HepG2 (cell line): Measurements from ENCODE around the gene HSF4. TPM values are rescaled to one million over a fixed set of nuclear protein-coding genes. Genes with fewer than 3 reads are reported as not detected.

Experiments
- DMAP1 ChIP-seq: IDR thresholded peaks from 2 replicates; pipeline ENCODE4 v1.6.1; 2016
- ELF3 ChIP-seq: IDR thresholded peaks from 2 replicates; pipeline ENCODE4 v1.6.1; 2016; ENCODE audit warnings: missing genetic modification reagents, missing compliant biosample characterization
- HNF4G ChIP-seq, 2 experiments: sonication (generic) in 1 of 2; formaldehyde crosslinking in 1 of 2; IDR thresholded peaks; 2 replicates each; pipeline versions ENCODE4 v1.4.0 to v1.6.1; 2011 to 2020; ENCODE audit warnings: borderline replicate concordance in 2 of 2, low read depth in 2 of 2, mild to moderate bottlenecking in 2 of 2, low read length in 1 of 2, missing genetic modification reagents in 1 of 2, moderate library complexity in 1 of 2
- IRF2 ChIP-seq: IDR thresholded peaks from 2 replicates; pipeline ENCODE4 v1.6.1; 2018; ENCODE audit warnings: missing genetic modification reagents, missing compliant biosample characterization
- JUNB ChIP-seq: sonication (generic); formaldehyde crosslinking; IDR thresholded peaks from 2 replicates; pipeline ENCODE4 v1.8.0; 2022; ENCODE audit warnings: missing genetic modification reagents, mild to moderate bottlenecking, borderline replicate concordance
- KDM4B ChIP-seq: sonication (generic); formaldehyde crosslinking; IDR thresholded peaks from 2 replicates; pipeline ENCODE4 v1.4.0; 2020; ENCODE audit warnings: missing genetic modification reagents
- KLF15 ChIP-seq: sonication (generic); formaldehyde crosslinking; IDR thresholded peaks from 2 replicates; pipeline ENCODE4 v1.8.1; 2023; ENCODE audit warnings: borderline replicate concordance, mild to moderate bottlenecking, inconsistent platforms, missing genetic modification reagents, mixed read lengths
- MYNN ChIP-seq: sonication (generic); formaldehyde crosslinking; IDR thresholded peaks from 2 replicates; pipeline ENCODE4 v1.4.0; 2020; ENCODE audit warnings: mild to moderate bottlenecking, low read depth, missing genetic modification reagents
- SP1 ChIP-seq, 2 experiments: fragments of 450-650 bp in 1 of 2; sonication (generic) in 1 of 2; formaldehyde crosslinking in 1 of 2; IDR thresholded peaks; 2 replicates each; pipeline versions ENCODE4 v1.4.0 to v1.6.1; 2016 to 2020; ENCODE audit warnings: missing genetic modification reagents in 1 of 2
- ZBTB49 ChIP-seq: sonication (generic); formaldehyde crosslinking; IDR thresholded peaks from 2 replicates; pipeline ENCODE4 v1.4.0; 2020; ENCODE audit warnings: missing genetic modification reagents, borderline replicate concordance
- ZFYVE20 ChIP-seq: sonication (generic); formaldehyde crosslinking; IDR thresholded peaks from 2 replicates; pipeline ENCODE4 v1.8.0; 2023; ENCODE audit warnings: low read depth, mild to moderate bottlenecking, moderate library complexity, missing genetic modification reagents, borderline replicate concordance
- ZNF296 ChIP-seq: sonication (generic); formaldehyde crosslinking; conservative IDR thresholded peaks from 2 replicates; pipeline ENCODE4 v1.5.0; 2020; ENCODE audit warnings: mild to moderate bottlenecking, missing genetic modification reagents
- ZNF678 ChIP-seq: sonication (generic); formaldehyde crosslinking; IDR thresholded peaks from 2 replicates; pipeline ENCODE4 v1.4.0; 2020; ENCODE audit warnings: mild to moderate bottlenecking, missing genetic modification reagents
- ZNF749 ChIP-seq: sonication (generic); formaldehyde crosslinking; IDR thresholded peaks from 2 replicates; pipeline ENCODE4 v1.8.0; 2022; ENCODE audit warnings: mild to moderate bottlenecking, missing genetic modification reagents, moderate library complexity, borderline replicate concordance
- ZNF790 ChIP-seq: sonication (generic); formaldehyde crosslinking; IDR thresholded peaks from 2 replicates; pipeline ENCODE4 v1.8.0; 2022; ENCODE audit warnings: missing genetic modification reagents, mild to moderate bottlenecking, borderline replicate concordance
- ZNF83 ChIP-seq: sonication (generic); formaldehyde crosslinking; IDR thresholded peaks from 2 replicates; pipeline ENCODE4 v1.4.0; 2020; ENCODE audit warnings: missing genetic modification reagents, mild to moderate bottlenecking, borderline replicate concordance
- ZNF839 ChIP-seq: sonication (generic); formaldehyde crosslinking; IDR thresholded peaks from 2 replicates; pipeline ENCODE4 v1.4.0; 2020; ENCODE audit warnings: missing genetic modification reagents, mild to moderate bottlenecking, borderline replicate concordance
- polyA plus RNA-seq, 8 experiments: library from polyadenylated mRNA; depleted of rRNA in 3 of 8; stranded (reverse) in 7 of 8; unstranded in 1 of 8; fragments of >200 nt; fragmentation: Illumina TruSeq in 4 of 8; extraction: Trizol in 4 of 8; gene quantifications; 2 replicates each; pipeline versions ENCODE4 v1.2.1 to v1.2.3, GENCODE V29; 2011 to 2016; ENCODE audit warnings: low read depth in 4 of 8, missing spikeins in 1 of 8, mixed read lengths in 1 of 8; ENCODE audit not compliant: insufficient read depth in 1 of 8
- total RNA-seq, 5 experiments: library from RNA; depleted of rRNA; stranded (reverse); fragments of >200 nt; fragmentation: Illumina TruSeq; extraction: Trizol; gene quantifications; 2 replicates each; pipeline ENCODE4 v1.2.3, GENCODE V29; 2016; ENCODE audit warnings: low read depth in 1 of 5
- TF ChIP-seq, protein P1 (sequence below): sonication (generic); formaldehyde crosslinking; IDR thresholded peaks from 2 replicates; pipeline ENCODE4 v1.9.0; 2021; ENCODE audit warnings: mild to moderate bottlenecking, missing genetic modification reagents

Gene HSF4
- total and polyA plus RNA-seq, 2 of the 13 experiments (the other 11 are each of a cell fraction or from before 2014, with no cell fraction given), result 3.5 to 16.9 TPM

GRCh38 chr16:67184995-67185650, 20.6 kb downstream of the HSF4 start (continued):
- TF ChIP-seq, protein P1, sequence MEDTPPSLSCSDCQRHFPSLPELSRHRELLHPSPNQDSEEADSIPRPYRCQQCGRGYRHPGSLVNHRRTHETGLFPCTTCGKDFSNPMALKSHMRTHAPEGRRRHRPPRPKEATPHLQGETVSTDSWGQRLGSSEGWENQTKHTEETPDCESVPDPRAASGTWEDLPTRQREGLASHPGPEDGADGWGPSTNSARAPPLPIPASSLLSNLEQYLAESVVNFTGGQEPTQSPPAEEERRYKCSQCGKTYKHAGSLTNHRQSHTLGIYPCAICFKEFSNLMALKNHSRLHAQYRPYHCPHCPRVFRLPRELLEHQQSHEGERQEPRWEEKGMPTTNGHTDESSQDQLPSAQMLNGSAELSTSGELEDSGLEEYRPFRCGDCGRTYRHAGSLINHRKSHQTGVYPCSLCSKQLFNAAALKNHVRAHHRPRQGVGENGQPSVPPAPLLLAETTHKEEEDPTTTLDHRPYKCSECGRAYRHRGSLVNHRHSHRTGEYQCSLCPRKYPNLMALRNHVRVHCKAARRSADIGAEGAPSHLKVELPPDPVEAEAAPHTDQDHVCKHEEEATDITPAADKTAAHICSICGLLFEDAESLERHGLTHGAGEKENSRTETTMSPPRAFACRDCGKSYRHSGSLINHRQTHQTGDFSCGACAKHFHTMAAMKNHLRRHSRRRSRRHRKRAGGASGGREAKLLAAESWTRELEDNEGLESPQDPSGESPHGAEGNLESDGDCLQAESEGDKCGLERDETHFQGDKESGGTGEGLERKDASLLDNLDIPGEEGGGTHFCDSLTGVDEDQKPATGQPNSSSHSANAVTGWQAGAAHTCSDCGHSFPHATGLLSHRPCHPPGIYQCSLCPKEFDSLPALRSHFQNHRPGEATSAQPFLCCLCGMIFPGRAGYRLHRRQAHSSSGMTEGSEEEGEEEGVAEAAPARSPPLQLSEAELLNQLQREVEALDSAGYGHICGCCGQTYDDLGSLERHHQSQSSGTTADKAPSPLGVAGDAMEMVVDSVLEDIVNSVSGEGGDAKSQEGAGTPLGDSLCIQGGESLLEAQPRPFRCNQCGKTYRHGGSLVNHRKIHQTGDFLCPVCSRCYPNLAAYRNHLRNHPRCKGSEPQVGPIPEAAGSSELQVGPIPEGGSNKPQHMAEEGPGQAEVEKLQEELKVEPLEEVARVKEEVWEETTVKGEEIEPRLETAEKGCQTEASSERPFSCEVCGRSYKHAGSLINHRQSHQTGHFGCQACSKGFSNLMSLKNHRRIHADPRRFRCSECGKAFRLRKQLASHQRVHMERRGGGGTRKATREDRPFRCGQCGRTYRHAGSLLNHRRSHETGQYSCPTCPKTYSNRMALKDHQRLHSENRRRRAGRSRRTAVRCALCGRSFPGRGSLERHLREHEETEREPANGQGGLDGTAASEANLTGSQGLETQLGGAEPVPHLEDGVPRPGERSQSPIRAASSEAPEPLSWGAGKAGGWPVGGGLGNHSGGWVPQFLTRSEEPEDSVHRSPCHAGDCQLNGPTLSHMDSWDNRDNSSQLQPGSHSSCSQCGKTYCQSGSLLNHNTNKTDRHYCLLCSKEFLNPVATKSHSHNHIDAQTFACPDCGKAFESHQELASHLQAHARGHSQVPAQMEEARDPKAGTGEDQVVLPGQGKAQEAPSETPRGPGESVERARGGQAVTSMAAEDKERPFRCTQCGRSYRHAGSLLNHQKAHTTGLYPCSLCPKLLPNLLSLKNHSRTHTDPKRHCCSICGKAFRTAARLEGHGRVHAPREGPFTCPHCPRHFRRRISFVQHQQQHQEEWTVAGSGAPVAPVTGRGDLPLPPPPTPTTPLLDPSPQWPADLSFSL (CRISPR knock-in tag), result no peak
- TF ChIP-seq ZNF839 (CRISPR knock-in tag) (peak; percentile 94), ELF3 (CRISPR knock-in tag) (peak; percentile 85), KDM4B (CRISPR knock-in tag) (peak; percentile 97), ZNF678 (CRISPR knock-in tag) (0 out of 2 replicates have a peak, but pooled peaks have one; percentile 57), ZNF790 (no peak), SP1 (IDR thresholded peaks at IDR 0.05) (no peak), SP1 (CRISPR knock-in tag; IDR thresholded peaks at IDR 0.05) (peak; percentile 60), ZNF296 (CRISPR knock-in tag) (no peak), KLF15 (CRISPR knock-in tag) (peak; percentile 58; the same call in 1 of the 2 replicates), ZFYVE20 (CRISPR knock-in tag) (peak; percentile 87; the same call in 1 of the 2 replicates), ZNF83 (peak; percentile 86), HNF4G (IDR thresholded peaks at IDR 0.05; ENCODE audit: borderline replicate concordance, low read depth, low read length) (no peak), HNF4G (CRISPR knock-in tag; IDR thresholded peaks at IDR 0.05; ENCODE audit: borderline replicate concordance, low read depth) (0 out of 2 replicates have a peak, but pooled peaks have one; percentile 29), ZNF749 (no peak), DMAP1 (CRISPR knock-in tag) (peak; percentile 46; the same call in 1 of the 2 replicates), ZBTB49 (CRISPR knock-in tag) (peak; percentile 98), JUNB (CRISPR knock-in tag) (no peak), IRF2 (peak; percentile 98), MYNN (CRISPR knock-in tag) (peak; percentile 96)
